Measurements from ENCODE around the gene NHERF1. TPM values are rescaled to one million over a fixed set of nuclear protein-coding genes. Genes with fewer than 3 reads are reported as not detected.

The NHERF1 gene
- total RNA-seq, 1 experiment from 2014 or later, result 90.8 TPM

DNA sequence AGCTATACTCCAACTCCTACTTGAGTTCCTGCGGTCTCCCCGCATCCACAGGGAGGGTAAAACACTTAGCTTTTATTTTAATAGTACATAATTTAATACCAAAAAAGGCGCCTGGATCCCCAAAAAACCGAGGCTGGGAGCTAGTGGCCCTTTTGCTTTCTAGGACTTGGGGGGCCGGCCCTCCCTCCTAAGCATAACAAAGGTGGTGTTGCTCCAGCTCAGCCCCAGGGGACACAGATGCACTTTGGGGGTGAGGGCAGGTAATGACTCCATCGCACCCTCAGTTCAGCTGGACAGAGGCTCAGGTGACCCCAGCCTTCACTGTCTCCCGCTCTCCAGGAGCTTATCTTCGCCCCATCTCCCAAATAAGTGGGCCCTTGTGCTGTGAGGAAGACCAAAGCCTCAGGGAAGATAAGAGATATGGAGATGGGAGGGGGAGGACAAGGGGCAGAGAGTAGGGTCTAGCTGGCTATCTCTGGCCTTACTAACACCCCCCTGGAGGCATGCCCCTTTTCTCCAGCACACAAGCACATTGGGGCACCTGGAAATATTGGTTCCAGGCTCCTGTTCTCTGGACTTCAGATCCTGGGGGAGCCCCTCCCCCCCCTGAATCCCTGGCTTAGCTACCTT is 2.8 kb upstream of the NHERF1 start:
- ATAC-seq, result no peak
- TF ChIP-seq TCF7L2 (IDR thresholded peaks at IDR 0.05; ENCODE audit: low read depth, low read length) (no peak), POLR2AphosphoS5 (IDR thresholded peaks at IDR 0.05; ENCODE audit: low read depth, low read length) (no peak), SIN3A (IDR thresholded peaks at IDR 0.05; ENCODE audit: borderline replicate concordance, insufficient read depth, low read depth, low read length) (no peak)
- TF ChIP-seq, protein P1, sequence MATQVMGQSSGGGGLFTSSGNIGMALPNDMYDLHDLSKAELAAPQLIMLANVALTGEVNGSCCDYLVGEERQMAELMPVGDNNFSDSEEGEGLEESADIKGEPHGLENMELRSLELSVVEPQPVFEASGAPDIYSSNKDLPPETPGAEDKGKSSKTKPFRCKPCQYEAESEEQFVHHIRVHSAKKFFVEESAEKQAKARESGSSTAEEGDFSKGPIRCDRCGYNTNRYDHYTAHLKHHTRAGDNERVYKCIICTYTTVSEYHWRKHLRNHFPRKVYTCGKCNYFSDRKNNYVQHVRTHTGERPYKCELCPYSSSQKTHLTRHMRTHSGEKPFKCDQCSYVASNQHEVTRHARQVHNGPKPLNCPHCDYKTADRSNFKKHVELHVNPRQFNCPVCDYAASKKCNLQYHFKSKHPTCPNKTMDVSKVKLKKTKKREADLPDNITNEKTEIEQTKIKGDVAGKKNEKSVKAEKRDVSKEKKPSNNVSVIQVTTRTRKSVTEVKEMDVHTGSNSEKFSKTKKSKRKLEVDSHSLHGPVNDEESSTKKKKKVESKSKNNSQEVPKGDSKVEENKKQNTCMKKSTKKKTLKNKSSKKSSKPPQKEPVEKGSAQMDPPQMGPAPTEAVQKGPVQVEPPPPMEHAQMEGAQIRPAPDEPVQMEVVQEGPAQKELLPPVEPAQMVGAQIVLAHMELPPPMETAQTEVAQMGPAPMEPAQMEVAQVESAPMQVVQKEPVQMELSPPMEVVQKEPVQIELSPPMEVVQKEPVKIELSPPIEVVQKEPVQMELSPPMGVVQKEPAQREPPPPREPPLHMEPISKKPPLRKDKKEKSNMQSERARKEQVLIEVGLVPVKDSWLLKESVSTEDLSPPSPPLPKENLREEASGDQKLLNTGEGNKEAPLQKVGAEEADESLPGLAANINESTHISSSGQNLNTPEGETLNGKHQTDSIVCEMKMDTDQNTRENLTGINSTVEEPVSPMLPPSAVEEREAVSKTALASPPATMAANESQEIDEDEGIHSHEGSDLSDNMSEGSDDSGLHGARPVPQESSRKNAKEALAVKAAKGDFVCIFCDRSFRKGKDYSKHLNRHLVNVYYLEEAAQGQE (IDR thresholded peaks at IDR 0.05; ENCODE audit: insufficient read depth in 1 of 2, low read depth in 2 of 2, low read length in 1 of 2), result no peak
- TF ChIP-seq, protein P2, sequence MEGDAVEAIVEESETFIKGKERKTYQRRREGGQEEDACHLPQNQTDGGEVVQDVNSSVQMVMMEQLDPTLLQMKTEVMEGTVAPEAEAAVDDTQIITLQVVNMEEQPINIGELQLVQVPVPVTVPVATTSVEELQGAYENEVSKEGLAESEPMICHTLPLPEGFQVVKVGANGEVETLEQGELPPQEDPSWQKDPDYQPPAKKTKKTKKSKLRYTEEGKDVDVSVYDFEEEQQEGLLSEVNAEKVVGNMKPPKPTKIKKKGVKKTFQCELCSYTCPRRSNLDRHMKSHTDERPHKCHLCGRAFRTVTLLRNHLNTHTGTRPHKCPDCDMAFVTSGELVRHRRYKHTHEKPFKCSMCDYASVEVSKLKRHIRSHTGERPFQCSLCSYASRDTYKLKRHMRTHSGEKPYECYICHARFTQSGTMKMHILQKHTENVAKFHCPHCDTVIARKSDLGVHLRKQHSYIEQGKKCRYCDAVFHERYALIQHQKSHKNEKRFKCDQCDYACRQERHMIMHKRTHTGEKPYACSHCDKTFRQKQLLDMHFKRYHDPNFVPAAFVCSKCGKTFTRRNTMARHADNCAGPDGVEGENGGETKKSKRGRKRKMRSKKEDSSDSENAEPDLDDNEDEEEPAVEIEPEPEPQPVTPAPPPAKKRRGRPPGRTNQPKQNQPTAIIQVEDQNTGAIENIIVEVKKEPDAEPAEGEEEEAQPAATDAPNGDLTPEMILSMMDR (IDR thresholded peaks at IDR 0.05), result no peak
- CTCF ChIA-PET, result interaction anchor here (0.6 to 3.2 kb wide), 12 partner anchors 8 to 203 kb away, joined by 3 to 16 read pairs (median 4); partner anchors contain the start of gene NAT9
- intact Hi-C loops (cut with micrococcal nuclease; ENCODE audit: unreplicated experiment) (no loop called here), in situ Hi-C loops (cut with HindIII; ENCODE audit: low pct_unique_long_range_greater_than_20kb, low sequenced_read_pairs) (no loop called here)
- Histone ChIP-seq H3K9me3 (ENCODE audit: control insufficient read depth, insufficient read depth, low read depth, low read length) (no peaks in the 10 kb centered on the region), H3K27ac (ENCODE audit: low read length) (no peak overlapping the region), H3K36me3 (ENCODE audit: control insufficient read depth, insufficient read depth, low read length) (peaks cover 2% of the 10 kb centered on the region; the same call in 1 of the 2 replicates), H3K4me1 (ENCODE audit: control insufficient read depth, insufficient read depth, low read length) (peaks cover 26% of the 10 kb centered on the region), H3K27me3 (ENCODE audit: control insufficient read depth, insufficient read depth, low read length) (no peaks in the 10 kb centered on the region), H3K4me3 (ENCODE audit: low read depth in 2 of 2, low read length in 2 of 2) (no peak overlapping the region)
- POLR2A ChIA-PET, result interaction anchor here (0.6 to 1.2 kb wide), 2 partner anchors 24 to 63 kb away, joined by 4 read pairs; no protein-coding TSS in a partner anchor
- no peak for DNase-seq (ENCODE audit: low read depth, low spot score)
- BruUV-seq (replicated peaks), result no TSS peak

DNA sequence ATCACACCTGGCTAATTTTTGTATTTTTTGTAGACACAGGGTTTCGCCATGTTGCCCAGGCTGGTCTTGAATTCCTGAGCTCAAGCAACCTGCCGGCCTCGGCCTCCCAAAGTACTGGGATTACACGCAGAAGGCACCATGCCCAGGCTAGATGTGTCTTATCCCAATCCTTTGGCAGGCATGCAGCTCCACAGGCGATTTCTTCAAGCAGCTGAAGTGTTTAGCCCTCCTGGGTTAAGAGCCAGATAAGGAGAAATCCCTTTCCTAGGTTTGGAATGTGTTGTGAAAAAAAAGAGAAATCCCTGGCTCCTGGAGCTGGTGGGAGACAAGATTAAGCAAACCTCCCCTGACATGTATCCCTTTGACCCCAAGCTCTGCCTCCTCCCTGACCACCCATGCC is 2.1 kb upstream of the NHERF1 start:
- Histone ChIP-seq H3K36me3 (ENCODE audit: control insufficient read depth, insufficient read depth, low read length) (peaks cover 2% of the 10 kb centered on the region; the same call in 1 of the 2 replicates), H3K4me3 (ENCODE audit: low read depth in 2 of 2, low read length in 2 of 2) (no peak overlapping the region), H3K9me3 (ENCODE audit: control insufficient read depth, insufficient read depth, low read depth, low read length) (no peaks in the 10 kb centered on the region), H3K27me3 (ENCODE audit: control insufficient read depth, insufficient read depth, low read length) (no peaks in the 10 kb centered on the region), H3K4me1 (ENCODE audit: control insufficient read depth, insufficient read depth, low read length) (peaks cover 32% of the 10 kb centered on the region), H3K27ac (ENCODE audit: low read length) (no peak overlapping the region)
- intact Hi-C loops (cut with micrococcal nuclease; ENCODE audit: unreplicated experiment) (no loop called here), in situ Hi-C loops (cut with HindIII; ENCODE audit: low pct_unique_long_range_greater_than_20kb, low sequenced_read_pairs) (no loop called here)
- ChIA-PET CTCF (interaction anchor here (1.1 to 3.2 kb wide), 5 partner anchors 7 to 89 kb away, joined by 3 to 16 read pairs (median 5); no protein-coding TSS in a partner anchor), POLR2A (interaction anchor here (0.6 kb wide), 1 partner anchor 63 kb away, joined by 4 read pairs; no protein-coding TSS in a partner anchor)
- DNase-seq (ENCODE audit: low read depth, low spot score) (no peak), ATAC-seq (no peak)
- BruUV-seq (replicated peaks), result no TSS peak
- TF ChIP-seq, protein P1 (IDR thresholded peaks at IDR 0.05; ENCODE audit: insufficient read depth in 1 of 2, low read depth in 2 of 2, low read length in 1 of 2), result no peak
- TF ChIP-seq SIN3A (IDR thresholded peaks at IDR 0.05; ENCODE audit: borderline replicate concordance, insufficient read depth, low read depth, low read length), result no peak
- no peak for TF ChIP-seq TCF7L2 (IDR thresholded peaks at IDR 0.05; ENCODE audit: low read depth, low read length)
- no peak for TF ChIP-seq POLR2AphosphoS5 (IDR thresholded peaks at IDR 0.05; ENCODE audit: low read depth, low read length)
- TF ChIP-seq, protein P2 (IDR thresholded peaks at IDR 0.05), result no peak
